Brain (organoid and tissue), 1 donor: ENCODE measurements around the gene CASR. TPM values are rescaled to one million over a fixed set of nuclear protein-coding genes. Genes with fewer than 3 reads are reported as not detected.

Experiments used
- polyA plus RNA-seq: library from polyadenylated mRNA; stranded (reverse); fragments of 350-450 nt; fragmentation: Illumina TruSeq; extraction: RNeasy Lipid Tissue Mini Kit (QIAGEN cat#74804); gene quantifications from one replicate; pipeline ENCODE4 v1.2.3, GENCODE V29; 2015; ENCODE audit warnings: low read depth, low replicate concordance; ENCODE audit not compliant: insufficient read depth

CASR gene
- polyA plus RNA-seq, 1 donor from 2014 or later = not detected

Other genes with a start within 250 kb of the CASR start
- 1.2 TPM for gene ILDR1, start 161.4 kb upstream of the CASR start, polyA plus RNA-seq
- 1.2 TPM for gene CD86, start 128.3 kb upstream of the CASR start, polyA plus RNA-seq
- 0.51 TPM for gene CSTA, start 141.6 kb downstream of the CASR start, polyA plus RNA-seq
- gene MIX23, start 199.6 kb downstream of the CASR start, polyA plus RNA-seq = 15.0 TPM
- gene FAM162A, start 200.5 kb downstream of the CASR start, polyA plus RNA-seq = 45.6 TPM
- 3.2 TPM for gene WDR5B, start 232.4 kb downstream of the CASR start, polyA plus RNA-seq